Measurements from ENCODE around the gene CDKN2D.
"Not testable (repeated sequence)": the region's sequence is repeated elsewhere in the genome, so short reads cannot be mapped to it uniquely, and the experiment has no call there.

CDKN2D gene

GRCh38 chr19:10577951-10578350 is 9.2 kb upstream of the CDKN2D start:
- WGBS (ENCODE audit: insufficient coverage, insufficient read length) = no CpG with 5 or more reads among the region's 6 CpGs
- no peaks in the 10 kb centered on the region for H3K9me3 ChIP-seq (ENCODE audit: control insufficient read depth, insufficient read depth, low read length)
- H3K4me3 ChIP-seq (ENCODE audit: low read length) = no peak overlapping the region
- DNase-seq (ENCODE audit: low read depth, low spot score) = no peak
- H3K27me3 ChIP-seq (ENCODE audit: control insufficient read depth, insufficient read depth, low read length) = no peaks in the 10 kb centered on the region
- H3K4me1 ChIP-seq (ENCODE audit: control insufficient read depth, insufficient read depth, low read length) = no peaks in the 10 kb centered on the region
- peaks cover 18% of the 10 kb centered on the region; the same call in 1 of the 2 replicates for H3K36me3 ChIP-seq (ENCODE audit: control insufficient read depth, insufficient read depth, low read length)
- no peak overlapping the region for H3K27ac ChIP-seq (ENCODE audit: low read length)

- WGBS (ENCODE audit: insufficient coverage, insufficient read length) = no CpG with 5 or more reads among the region's 6 CpGs
- DNase-seq (ENCODE audit: low read depth, low spot score) = no peak
- Histone ChIP-seq H3K36me3 (ENCODE audit: control insufficient read depth, insufficient read depth, low read length) (peaks cover 11% of the 10 kb centered on the region; the same call in 1 of the 2 replicates), H3K27me3 (ENCODE audit: control insufficient read depth, insufficient read depth, low read length) (no peaks in the 10 kb centered on the region), H3K27ac (ENCODE audit: low read length) (no peak overlapping the region), H3K4me1 (ENCODE audit: control insufficient read depth, insufficient read depth, low read length) (no peaks in the 10 kb centered on the region), H3K4me3 (ENCODE audit: low read length) (no peak overlapping the region), H3K9me3 (ENCODE audit: control insufficient read depth, insufficient read depth, low read length) (no peaks in the 10 kb centered on the region)
Observed at GRCh38 chr19:10575011-10575716, 6.4 kb upstream of the CDKN2D start.

GRCh38 chr19:10574462-10574861 is 5.7 kb upstream of the CDKN2D start:
- DNase-seq (ENCODE audit: low read depth, low spot score) = no peak
- H3K27ac ChIP-seq (ENCODE audit: low read length) = no peak overlapping the region
- H3K4me3 ChIP-seq (ENCODE audit: low read length) = no peak overlapping the region
- no peaks in the 10 kb centered on the region for H3K27me3 ChIP-seq (ENCODE audit: control insufficient read depth, insufficient read depth, low read length)
- WGBS (ENCODE audit: insufficient coverage, insufficient read length) = no CpG with 5 or more reads among the region's 8 CpGs
- H3K36me3 ChIP-seq (ENCODE audit: control insufficient read depth, insufficient read depth, low read length) = peaks cover 8% of the 10 kb centered on the region; the same call in 1 of the 2 replicates
- H3K9me3 ChIP-seq (ENCODE audit: control insufficient read depth, insufficient read depth, low read length) = no peaks in the 10 kb centered on the region
- H3K4me1 ChIP-seq (ENCODE audit: control insufficient read depth, insufficient read depth, low read length) = no peaks in the 10 kb centered on the region

- no CpG with 5 or more reads among the region's 6 CpGs for WGBS (ENCODE audit: insufficient coverage, insufficient read length)
- H3K9me3 ChIP-seq (ENCODE audit: control insufficient read depth, insufficient read depth, low read length); H3K36me3 ChIP-seq (ENCODE audit: control insufficient read depth, insufficient read depth, low read length); H3K4me3 ChIP-seq (ENCODE audit: low read length); DNase-seq (ENCODE audit: low read depth, low spot score); H3K27me3 ChIP-seq (ENCODE audit: control insufficient read depth, insufficient read depth, low read length); H3K4me1 ChIP-seq (ENCODE audit: control insufficient read depth, insufficient read depth, low read length); H3K27ac ChIP-seq (ENCODE audit: low read length): not testable (repeated sequence)
Observed at GRCh38 chr19:10573793-10574192, 5.0 kb upstream of the CDKN2D start.

GRCh38 chr19:10568062-10568825 is 535 bp downstream of the CDKN2D start:
- no peak overlapping the region for H3K27ac ChIP-seq (ENCODE audit: low read length)

GRCh38 chr19:10567656-10568055 is 1.1 kb downstream of the CDKN2D start:
- DNase-seq (ENCODE audit: low read depth, low spot score) = no peak
- Histone ChIP-seq H3K4me3 (ENCODE audit: low read length) (no peak overlapping the region), H3K4me1 (ENCODE audit: control insufficient read depth, insufficient read depth, low read length) (0 out of 2 replicates have a peak, but pooled peaks cover 2% of the 10 kb centered on the region), H3K36me3 (ENCODE audit: control insufficient read depth, insufficient read depth, low read length) (no peaks in the 10 kb centered on the region), H3K9me3 (ENCODE audit: control insufficient read depth, insufficient read depth, low read length) (no peaks in the 10 kb centered on the region), H3K27ac (ENCODE audit: low read length) (no peak overlapping the region), H3K27me3 (ENCODE audit: control insufficient read depth, insufficient read depth, low read length) (no peaks in the 10 kb centered on the region)
- WGBS (ENCODE audit: insufficient coverage, insufficient read length) = no CpG with 5 or more reads among the region's 5 CpGs

More at GRCh38 chr19:10568062-10568825, 535 bp downstream of the CDKN2D start:
- DNase-seq (ENCODE audit: low read depth, low spot score) = no peak
- no CpG with 5 or more reads among the region's 58 CpGs for WGBS (ENCODE audit: insufficient coverage, insufficient read length)
- Histone ChIP-seq H3K36me3 (ENCODE audit: control insufficient read depth, insufficient read depth, low read length) (no peaks in the 10 kb centered on the region), H3K9me3 (ENCODE audit: control insufficient read depth, insufficient read depth, low read length) (no peaks in the 10 kb centered on the region), H3K4me1 (ENCODE audit: control insufficient read depth, insufficient read depth, low read length) (0 out of 2 replicates have a peak, but pooled peaks cover 2% of the 10 kb centered on the region), H3K4me3 (ENCODE audit: low read length) (peak overlapping the region; percentile 43; the same call in 1 of the 2 replicates), H3K27me3 (ENCODE audit: control insufficient read depth, insufficient read depth, low read length) (no peaks in the 10 kb centered on the region)

- no peak overlapping the region for H3K4me3 ChIP-seq (ENCODE audit: low read length)
- DNase-seq (ENCODE audit: low read depth, low spot score) = no peak
- no CpG with 5 or more reads among the region's 19 CpGs for WGBS (ENCODE audit: insufficient coverage, insufficient read length)
- H3K36me3 ChIP-seq (ENCODE audit: control insufficient read depth, insufficient read depth, low read length) = no peaks in the 10 kb centered on the region
- no peaks in the 10 kb centered on the region for H3K27me3 ChIP-seq (ENCODE audit: control insufficient read depth, insufficient read depth, low read length)
- 0 out of 2 replicates have a peak, but pooled peaks cover 2% of the 10 kb centered on the region for H3K4me1 ChIP-seq (ENCODE audit: control insufficient read depth, insufficient read depth, low read length)
- H3K9me3 ChIP-seq (ENCODE audit: control insufficient read depth, insufficient read depth, low read length) = no peaks in the 10 kb centered on the region
- H3K27ac ChIP-seq (ENCODE audit: low read length) = no peak overlapping the region
Observed at GRCh38 chr19:10566658-10567410, 1.9 kb downstream of the CDKN2D start.

GRCh38 chr19:10566408-10566657 is 2.4 kb downstream of the CDKN2D start:
- Histone ChIP-seq H3K4me3 (ENCODE audit: low read length) (no peak overlapping the region; the same call in 1 of the 2 replicates), H3K27ac (ENCODE audit: low read length) (no peak overlapping the region), H3K27me3 (ENCODE audit: control insufficient read depth, insufficient read depth, low read length) (no peaks in the 10 kb centered on the region), H3K36me3 (ENCODE audit: control insufficient read depth, insufficient read depth, low read length) (no peaks in the 10 kb centered on the region), H3K9me3 (ENCODE audit: control insufficient read depth, insufficient read depth, low read length) (no peaks in the 10 kb centered on the region), H3K4me1 (ENCODE audit: control insufficient read depth, insufficient read depth, low read length) (0 out of 2 replicates have a peak, but pooled peaks cover 2% of the 10 kb centered on the region)
- WGBS (ENCODE audit: insufficient coverage, insufficient read length) = no CpG with 5 or more reads among the region's 4 CpGs
- no peak for DNase-seq (ENCODE audit: low read depth, low spot score)

- Histone ChIP-seq H3K36me3 (ENCODE audit: control insufficient read depth, insufficient read depth, low read length) (peaks cover 1% of the 10 kb centered on the region; the same call in 1 of the 2 replicates), H3K9me3 (ENCODE audit: control insufficient read depth, insufficient read depth, low read length) (no peaks in the 10 kb centered on the region), H3K27me3 (ENCODE audit: control insufficient read depth, insufficient read depth, low read length) (no peaks in the 10 kb centered on the region), H3K4me3 (ENCODE audit: low read length) (peak within 1 kb of the TSS; percentile 99), H3K4me1 (ENCODE audit: control insufficient read depth, insufficient read depth, low read length) (0 out of 2 replicates have a peak, but pooled peaks cover 2% of the 10 kb centered on the region), H3K27ac (ENCODE audit: low read length) (no peak within 1 kb of the TSS)
- peak; percentile 92 for DNase-seq (ENCODE audit: low read depth, low spot score)
- WGBS (ENCODE audit: insufficient coverage, insufficient read length) = no CpG with 5 or more reads among the region's 94 CpGs
Observed at GRCh38 chr19:10565567-10566407, 3.0 kb downstream of the CDKN2D start, which contains the start of gene KRI1. Gene KRI1, minus strand, starts transcription at chr19:10566010. Its CDS starts 11 bp downstream, at chr19:10565999.

Measured in iPS DF 6.9 (cell line).